GM23338 (cell line): ENCODE data around the gene PLA2G4B.

Experiments used
- CREB1 ChIP-seq: fragments of 250-450 bp; sonication (Bioruptor Pico); IDR thresholded peaks from 2 replicates; pipeline ENCODE4 v1.5.0; 2020; ENCODE audit warnings: low read depth, mild to moderate bottlenecking, moderate library complexity
- POLR2AphosphoS5 ChIP-seq: IDR thresholded peaks from 2 replicates; pipeline ENCODE4 v1.6.1; 2016; ENCODE audit warnings: antibody characterized with exemption, low read depth
- TF ChIP-seq, protein P1 (sequence below), 2 experiments: fragments of 200-600 bp in 1 of 2; sonication (generic) in 1 of 2; conservative IDR thresholded peaks; 2 replicates each; pipeline versions ENCODE4 v1.5.1 to v1.6.1; 2016 to 2017; ENCODE audit warnings: antibody characterized with exemption in 2 of 2, low read depth in 2 of 2, mild to moderate bottlenecking in 2 of 2, moderate library complexity in 1 of 2

DNA sequence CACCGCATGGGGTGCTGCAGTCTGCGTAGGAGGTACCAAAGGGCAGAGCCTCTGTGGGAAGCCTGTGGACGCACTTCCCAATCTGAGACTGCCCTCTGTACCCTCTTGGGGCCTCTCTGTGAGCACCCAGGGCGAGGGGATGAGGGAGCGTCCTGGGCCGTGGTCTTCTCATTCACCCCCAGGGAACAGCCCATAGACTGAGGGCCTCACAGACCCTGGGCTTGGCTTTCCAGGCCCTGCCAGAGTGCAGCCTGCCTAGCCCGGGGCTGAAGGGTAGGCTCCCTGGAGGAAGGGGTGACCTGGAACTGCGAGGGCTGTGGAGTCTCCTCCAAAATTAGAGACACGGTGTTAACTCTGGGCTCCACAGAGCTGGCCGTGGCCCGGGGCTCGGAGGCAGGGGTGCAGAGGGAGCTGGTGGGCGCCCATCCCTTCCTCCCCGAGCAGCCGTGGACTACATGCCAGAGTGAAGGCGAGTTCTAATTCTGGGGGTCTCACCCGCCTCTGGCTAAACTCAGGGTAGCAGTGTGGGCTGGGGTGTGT, 55.7 kb downstream of the PLA2G4B start:
- TF ChIP-seq, protein P1, sequence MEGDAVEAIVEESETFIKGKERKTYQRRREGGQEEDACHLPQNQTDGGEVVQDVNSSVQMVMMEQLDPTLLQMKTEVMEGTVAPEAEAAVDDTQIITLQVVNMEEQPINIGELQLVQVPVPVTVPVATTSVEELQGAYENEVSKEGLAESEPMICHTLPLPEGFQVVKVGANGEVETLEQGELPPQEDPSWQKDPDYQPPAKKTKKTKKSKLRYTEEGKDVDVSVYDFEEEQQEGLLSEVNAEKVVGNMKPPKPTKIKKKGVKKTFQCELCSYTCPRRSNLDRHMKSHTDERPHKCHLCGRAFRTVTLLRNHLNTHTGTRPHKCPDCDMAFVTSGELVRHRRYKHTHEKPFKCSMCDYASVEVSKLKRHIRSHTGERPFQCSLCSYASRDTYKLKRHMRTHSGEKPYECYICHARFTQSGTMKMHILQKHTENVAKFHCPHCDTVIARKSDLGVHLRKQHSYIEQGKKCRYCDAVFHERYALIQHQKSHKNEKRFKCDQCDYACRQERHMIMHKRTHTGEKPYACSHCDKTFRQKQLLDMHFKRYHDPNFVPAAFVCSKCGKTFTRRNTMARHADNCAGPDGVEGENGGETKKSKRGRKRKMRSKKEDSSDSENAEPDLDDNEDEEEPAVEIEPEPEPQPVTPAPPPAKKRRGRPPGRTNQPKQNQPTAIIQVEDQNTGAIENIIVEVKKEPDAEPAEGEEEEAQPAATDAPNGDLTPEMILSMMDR (conservative IDR thresholded peaks at IDR 0.05; ENCODE audit: low read depth in 2 of 2) = no peak
- no peak for TF ChIP-seq POLR2AphosphoS5
- TF ChIP-seq CREB1 (CRISPR knock-in tag) = no peak
